DMS153 treated with DMSO at 0.1 percent for 48 hours (cell line): Measurements from ENCODE around the gene STAB2.

Experiments
- DNase-seq: peaks from one replicate; lab custom pipeline; 2025; ENCODE audit not compliant: unreplicated experiment; lab: John Stamatoyannopoulos, UW

Gene STAB2, protein sequence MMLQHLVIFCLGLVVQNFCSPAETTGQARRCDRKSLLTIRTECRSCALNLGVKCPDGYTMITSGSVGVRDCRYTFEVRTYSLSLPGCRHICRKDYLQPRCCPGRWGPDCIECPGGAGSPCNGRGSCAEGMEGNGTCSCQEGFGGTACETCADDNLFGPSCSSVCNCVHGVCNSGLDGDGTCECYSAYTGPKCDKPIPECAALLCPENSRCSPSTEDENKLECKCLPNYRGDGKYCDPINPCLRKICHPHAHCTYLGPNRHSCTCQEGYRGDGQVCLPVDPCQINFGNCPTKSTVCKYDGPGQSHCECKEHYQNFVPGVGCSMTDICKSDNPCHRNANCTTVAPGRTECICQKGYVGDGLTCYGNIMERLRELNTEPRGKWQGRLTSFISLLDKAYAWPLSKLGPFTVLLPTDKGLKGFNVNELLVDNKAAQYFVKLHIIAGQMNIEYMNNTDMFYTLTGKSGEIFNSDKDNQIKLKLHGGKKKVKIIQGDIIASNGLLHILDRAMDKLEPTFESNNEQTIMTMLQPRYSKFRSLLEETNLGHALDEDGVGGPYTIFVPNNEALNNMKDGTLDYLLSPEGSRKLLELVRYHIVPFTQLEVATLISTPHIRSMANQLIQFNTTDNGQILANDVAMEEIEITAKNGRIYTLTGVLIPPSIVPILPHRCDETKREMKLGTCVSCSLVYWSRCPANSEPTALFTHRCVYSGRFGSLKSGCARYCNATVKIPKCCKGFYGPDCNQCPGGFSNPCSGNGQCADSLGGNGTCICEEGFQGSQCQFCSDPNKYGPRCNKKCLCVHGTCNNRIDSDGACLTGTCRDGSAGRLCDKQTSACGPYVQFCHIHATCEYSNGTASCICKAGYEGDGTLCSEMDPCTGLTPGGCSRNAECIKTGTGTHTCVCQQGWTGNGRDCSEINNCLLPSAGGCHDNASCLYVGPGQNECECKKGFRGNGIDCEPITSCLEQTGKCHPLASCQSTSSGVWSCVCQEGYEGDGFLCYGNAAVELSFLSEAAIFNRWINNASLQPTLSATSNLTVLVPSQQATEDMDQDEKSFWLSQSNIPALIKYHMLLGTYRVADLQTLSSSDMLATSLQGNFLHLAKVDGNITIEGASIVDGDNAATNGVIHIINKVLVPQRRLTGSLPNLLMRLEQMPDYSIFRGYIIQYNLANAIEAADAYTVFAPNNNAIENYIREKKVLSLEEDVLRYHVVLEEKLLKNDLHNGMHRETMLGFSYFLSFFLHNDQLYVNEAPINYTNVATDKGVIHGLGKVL (N-terminal part only)

DNA sequence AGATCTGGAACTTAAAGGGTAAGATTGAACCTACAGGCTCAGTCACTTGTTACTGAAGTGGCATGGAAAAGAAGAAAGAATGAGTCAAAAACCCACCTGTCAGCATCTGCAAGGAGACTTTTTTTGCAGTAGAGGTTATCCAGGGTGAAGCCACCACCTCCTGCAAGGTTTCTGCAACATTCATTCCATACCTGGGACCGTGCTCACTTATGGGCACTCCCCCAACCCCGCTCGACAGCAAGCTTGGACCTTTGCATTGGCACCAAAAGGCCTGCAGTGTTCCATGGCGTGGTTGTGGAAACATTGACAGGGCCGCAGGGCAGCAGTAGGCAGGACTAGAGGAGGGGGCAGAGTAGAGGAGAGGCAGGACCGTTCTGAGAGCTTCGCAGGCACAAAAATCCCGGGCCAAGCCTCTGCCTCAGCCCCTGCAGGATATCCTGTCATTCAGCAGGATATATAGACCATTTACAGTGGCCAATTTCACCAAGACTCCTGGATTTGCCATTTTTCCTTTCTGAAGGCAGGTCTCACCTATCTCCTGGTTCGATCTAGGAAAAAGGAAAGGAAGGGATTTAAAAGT, at the start of gene STAB2:
TSS of gene STAB2 (plus strand) at position 483 of the 580 bp plus-strand sequence. CDS start 204 bp downstream, outside the sequence.
- no peak for DNase-seq

DNA sequence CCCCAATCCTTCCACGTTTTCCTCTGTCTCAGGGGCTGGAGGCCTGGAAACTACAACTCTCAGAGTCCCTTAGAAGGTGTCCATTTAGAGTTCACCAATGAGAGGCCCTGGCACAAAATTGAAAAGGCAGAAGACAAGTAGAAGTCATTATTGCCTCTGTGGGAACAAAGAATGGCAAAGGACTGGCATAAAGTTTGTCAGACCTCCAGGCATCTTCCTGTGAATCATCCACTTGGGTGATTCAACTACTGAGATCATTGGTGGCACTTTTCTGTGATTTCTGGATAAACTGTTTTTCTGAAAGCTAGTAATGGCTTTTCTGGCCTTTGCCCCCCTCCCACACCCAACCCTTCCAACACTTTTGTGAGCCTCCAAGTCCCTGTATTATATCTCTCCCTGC, 48.7 kb upstream of the STAB2 start:
- no peak for DNase-seq

DNA sequence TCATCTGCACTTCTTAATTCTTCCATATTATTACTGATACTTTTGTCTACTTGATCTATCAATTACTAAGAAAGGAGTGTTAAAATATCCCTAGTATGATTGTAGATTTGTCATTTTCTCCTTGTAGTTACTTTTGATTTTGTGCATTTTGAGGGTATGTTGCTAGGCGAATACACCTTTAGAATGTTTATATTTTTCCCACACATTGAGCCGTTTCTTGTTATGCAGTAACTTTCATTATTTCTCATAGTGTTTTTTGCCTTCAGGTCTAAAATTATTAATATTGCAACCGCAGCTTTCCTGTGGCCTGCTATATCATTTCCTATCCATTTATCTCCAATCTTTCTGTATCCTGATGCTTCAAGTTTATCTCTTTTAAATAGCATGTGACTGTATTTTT, 46.8 kb upstream of the STAB2 start:
- no peak for DNase-seq

DNA sequence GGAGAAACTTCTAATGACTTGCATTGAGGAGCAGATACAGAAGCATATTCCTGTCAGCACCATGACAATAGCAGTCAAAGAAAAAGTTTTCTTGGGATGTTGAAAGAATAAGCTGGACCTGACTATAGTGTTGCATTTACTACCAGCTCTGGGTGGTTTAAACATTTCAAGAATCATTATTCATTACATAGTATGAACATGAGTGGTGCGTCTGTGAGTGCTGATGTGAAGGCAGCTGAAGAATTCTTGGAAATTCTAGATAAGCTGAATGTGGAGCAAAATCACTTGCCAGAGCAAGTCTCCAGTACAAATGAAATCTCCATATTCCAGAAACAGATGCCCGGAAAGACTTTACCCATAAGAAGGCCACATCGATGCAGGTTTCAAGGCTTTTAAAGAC, 45.0 kb upstream of the STAB2 start:
- no peak for DNase-seq

DNA sequence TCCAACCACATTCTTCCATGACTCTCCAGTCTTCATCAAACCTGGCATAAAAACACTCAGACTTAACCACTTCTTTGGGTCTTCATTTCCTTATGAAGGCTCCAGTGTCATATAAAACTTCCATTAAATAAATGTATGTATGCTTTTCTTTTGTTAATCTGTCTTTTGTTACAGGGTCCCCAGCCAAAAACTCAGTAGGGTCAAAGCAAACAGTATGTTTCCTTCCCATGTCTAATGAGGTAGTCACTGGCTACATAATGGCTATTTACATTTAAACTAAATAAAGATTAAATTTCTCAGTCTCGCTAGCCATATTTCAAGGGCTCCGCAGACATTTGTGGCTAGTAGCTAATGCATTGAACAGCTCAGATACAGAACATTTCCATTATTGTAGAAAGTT, 40.1 kb upstream of the STAB2 start:
- peak; percentile 70 for DNase-seq

DNA sequence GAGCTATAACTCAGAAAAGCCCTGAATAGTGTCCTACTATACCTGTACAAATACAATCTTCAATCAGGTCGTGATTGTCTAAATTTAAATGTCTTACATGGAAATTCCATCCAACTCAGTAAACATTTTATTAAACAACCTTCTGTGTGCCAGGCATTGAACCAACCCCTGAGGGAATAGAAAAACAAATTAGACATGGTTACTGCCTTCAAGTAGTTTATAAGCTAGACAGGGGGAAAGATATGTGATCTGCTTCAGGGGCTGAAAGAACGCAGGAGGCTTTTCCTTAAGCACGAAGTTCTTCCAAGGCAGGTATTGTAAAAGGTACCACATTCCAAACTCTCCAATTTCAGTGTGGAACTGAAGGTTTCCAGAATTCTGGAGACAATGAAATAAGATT, 39.7 kb upstream of the STAB2 start:
- no peak for DNase-seq

DNA sequence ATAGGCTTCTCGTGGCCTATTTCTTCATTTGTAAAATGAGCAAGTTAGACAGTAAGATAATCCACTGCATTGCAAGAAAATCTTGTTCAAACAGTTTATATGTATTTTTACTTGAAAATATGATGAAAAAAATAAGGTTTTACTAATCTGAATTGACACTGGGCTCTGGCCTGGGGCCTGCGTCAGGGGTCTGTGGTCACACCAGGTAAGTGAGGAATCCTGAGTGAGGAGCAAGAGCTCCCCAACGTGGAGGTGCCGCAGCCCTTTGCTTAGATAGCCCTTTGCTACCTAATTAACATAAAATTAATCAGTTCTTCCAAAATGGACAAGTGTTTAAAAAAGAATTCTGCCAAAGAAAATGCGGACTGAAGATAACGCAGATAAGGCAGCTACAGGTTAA, 39.1 kb upstream of the STAB2 start:
- peak; percentile 92 for DNase-seq

DNA sequence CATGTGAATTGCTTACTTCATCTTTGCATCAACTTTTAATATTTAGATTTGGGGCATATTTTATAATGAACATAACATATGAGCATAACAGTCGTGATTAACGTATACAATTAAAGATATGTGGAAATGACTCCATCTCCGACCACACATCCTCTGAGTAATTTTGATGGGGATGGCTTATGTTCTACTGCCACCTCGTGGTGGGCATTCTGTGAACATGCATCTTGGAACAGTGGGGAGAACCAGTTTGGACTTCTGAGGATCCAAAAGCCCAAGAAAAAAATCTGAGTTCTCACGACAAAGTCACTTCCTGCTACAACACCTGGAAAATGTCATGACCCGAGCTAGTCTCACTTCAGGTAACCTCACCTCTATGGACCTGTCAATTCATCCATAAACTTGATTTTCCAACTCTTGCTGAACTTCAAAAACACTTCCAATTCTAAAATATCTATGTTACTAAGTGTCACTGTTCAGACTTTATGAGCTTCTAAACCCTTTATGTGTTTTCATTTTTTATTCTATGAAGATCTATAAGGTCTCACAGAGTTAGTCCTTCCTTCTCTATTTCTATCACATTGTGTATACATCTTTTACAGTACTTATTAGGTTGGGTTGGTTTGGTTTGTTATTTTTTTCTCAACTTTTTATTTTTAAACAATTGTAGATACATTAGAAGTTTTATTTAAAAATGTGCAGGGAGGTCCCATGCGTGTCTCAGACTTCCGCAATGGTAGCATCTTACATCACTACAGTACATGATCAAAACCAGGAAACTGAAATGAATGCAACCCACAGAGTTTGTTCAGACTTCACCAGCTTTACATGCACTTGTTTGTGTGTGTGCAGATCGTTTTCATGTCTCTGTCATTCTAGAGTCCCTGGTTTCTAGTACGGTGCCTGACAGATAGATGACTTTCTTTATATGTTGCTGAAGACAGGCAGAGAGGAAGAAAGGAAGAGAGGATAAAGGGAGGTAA, 38.2 kb upstream of the STAB2 start:
- peak; percentile 78 for DNase-seq

DNA sequence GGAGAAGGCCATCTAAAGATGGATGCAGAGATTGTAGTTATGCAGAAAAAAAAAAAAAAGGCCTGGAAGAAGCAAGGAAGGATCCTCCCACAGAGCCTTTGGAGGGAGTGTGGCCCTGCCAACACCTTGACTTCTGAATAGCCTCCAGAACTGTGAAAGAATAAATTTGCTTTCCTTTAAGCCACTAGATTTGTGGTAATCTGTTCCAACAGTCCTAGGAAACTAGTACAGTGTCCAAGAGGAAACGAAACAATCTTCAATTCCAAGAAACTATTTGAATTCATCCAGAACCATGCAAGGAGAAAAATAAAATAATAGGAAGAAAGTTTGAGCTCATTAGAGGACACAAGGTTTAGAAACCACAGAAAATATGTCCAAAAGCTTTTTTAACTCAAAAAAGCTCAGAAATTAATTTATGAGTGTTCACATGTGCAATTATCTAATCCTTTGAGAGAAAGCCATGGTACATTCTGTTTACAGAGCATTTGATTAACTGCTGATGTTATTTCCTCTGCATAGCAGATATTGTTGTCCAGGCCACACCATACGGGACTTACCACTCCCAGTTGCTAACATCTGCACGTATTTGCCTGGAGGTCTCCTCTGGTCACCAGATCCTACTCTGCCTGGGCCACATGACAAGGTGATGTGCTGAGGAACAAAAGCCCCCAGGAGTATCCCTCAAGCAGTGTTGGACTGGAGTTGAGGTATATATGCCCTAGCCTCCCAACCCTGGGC, 30.0 kb upstream of the STAB2 start:
- no peak for DNase-seq

DNA sequence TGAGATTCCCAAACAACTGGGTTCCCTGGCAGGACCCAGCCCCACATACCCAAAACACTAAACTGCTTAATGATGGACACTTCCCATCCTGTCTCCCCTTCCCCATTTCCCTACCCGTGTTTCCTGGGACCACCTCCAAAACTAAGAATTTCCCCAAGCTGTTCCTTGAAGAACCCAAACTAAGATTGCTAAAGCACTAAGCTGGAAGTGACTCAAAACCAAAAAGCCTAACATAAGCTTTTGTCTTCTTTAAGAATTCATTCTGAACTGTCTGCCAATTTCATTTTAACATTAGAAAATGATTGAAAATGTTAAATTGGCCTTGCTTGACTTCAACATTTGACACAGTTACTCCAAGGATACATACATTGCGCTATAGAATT, 29.5 kb upstream of the STAB2 start:
- no peak for DNase-seq

DNA sequence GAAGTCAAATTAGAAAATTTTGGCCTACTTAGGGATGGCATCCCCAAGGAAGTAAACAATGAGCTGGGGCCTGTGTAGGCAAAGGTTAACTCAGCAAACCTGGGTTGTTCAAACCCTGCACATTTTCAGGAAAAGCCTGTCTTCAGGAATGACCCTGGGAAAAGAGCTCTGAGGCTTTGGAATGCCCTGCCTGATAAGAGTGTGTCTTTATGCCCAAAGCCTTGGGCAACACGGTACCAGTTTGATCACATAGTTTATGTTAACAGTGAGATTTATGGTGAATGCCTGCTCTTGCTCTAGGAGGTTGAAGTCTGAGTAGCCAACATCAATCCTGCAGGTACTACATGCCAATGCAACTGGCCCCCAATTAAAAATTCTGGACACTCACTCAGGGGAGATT, 28.2 kb upstream of the STAB2 start:
- no peak for DNase-seq

DNA sequence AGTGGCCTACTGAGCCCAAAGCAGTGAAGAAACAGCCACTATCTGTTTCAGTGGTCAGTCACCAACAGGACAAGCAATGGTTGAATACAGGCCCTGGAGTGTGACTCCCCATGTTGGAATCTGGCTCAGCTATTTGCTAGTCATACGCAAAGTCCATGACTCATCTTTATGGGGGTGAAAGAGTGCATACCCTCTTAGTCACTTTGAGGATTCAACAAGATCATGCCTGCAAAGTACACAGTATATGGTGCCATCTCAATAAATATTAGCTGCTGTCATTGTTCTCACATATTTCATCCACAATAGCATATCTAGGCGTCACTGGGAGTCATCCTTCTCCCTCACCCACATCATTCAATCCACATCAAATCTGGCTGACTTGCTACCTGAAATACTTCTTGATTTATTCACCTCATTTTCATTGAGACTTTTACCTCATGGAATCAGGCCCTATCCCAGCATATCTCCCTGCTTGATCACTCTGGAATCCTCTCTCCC, 26.4 kb upstream of the STAB2 start:
- DNase-seq = no peak

DNA sequence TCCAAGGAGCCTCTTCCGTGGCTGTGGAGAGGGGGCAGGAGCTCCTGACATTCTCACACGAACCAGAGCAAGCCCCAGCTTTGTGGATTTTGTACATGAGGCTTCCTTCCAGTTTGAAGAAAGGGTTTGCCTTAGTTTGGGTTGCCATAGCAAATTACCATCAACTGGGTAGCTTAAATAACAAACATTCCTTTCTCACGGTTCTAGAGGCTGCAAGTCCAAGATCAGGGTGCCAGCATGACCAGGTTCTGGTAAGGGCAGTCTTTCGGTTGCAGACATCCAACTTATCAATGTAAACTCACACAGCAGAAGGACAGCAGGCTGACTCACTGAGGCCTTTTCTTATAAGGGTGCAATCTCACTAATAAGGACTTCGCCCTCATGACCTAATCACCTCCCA, 25.9 kb upstream of the STAB2 start:
- no peak for DNase-seq

DNA sequence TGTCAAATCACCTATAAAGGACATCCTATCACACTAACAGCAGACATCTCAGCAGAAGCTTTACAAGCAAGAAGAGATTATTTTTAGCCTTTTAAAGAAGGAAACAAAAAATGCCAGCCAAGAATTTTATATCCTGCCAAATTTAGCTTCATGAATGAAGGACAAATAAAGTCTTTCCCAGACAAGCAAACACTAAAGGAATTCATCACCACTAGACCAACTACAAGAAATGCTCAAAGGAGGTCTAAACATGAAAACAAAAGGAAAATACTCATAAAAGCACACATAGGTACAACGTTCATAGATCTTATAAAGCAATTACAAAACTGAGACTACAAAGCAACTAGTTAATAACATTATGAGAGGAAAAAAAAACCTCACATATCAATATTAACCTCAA, 20.7 kb upstream of the STAB2 start:
- no peak for DNase-seq

DNA sequence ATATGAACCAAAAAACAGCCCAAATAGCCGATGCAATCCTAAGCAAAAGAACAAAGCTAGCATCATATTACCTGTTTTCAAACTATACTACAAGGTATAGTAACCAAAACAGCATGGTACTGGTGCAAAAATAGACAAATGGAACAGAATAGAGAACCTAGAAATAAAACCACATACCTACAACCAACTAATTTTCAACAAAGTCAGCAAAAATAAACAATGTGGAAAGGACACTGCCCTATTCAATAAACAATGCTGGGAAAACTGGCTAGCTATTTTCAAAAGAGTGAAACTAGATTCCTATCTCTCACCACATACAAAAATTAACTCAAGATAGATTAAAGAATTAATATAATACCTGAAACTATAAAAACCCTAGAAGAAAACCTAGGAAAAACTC, 17.8 kb upstream of the STAB2 start:
- no peak for DNase-seq

DNA sequence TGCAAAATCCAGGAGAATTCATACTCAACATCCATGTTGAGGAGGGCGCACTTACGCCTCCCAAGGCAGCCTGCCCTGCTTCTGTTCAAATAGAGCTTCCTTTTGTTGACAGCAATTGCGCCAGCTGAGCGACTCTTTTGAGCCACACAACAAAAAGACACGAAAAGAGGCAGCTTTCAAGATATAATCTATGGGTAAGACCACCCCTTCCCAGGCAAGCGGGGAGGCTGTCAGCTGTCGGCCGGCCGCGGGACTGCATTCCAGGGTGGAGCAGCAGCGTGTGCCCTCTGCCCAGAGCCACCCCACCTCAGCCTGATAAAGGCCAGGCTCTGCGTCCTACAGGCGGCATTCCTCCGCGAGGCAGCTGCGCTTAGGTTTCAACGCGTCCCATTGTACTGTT, 15.8 kb upstream of the STAB2 start:
- peak; percentile 75 for DNase-seq

DNA sequence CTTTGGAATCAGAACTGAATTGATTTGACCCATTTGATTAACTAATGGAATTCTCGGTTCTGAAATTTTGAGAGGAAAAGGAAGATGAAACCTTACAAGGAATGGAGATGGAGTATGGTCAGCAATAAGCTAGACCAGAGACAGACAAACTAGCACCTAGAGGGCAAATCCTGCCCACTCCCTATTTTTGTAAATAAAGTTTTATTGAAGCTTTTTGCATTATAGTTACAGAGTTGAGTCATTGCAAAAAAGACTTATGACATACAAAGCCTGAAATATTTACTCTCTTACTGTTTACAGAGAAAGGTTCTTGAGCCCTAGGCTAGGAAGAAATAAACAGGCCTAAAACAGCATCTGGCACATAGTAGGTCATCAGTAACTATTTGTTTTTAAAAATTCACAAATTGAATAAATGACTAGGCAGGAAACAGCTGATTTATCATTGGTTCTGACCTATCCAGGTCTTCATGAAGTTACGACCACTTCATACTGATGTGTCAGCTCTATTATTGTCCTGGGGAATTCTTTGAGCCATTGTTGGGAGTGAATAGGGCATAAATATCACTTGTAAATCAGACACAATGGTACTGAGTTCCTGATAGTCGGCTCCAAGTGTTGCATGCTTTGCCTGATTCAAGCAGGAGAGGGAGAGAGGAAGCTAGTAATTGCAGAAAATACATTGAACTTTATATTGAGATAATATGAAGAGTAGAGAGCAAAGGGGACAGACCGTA, 14.6 kb upstream of the STAB2 start:
- DNase-seq = peak; percentile 11

DNA sequence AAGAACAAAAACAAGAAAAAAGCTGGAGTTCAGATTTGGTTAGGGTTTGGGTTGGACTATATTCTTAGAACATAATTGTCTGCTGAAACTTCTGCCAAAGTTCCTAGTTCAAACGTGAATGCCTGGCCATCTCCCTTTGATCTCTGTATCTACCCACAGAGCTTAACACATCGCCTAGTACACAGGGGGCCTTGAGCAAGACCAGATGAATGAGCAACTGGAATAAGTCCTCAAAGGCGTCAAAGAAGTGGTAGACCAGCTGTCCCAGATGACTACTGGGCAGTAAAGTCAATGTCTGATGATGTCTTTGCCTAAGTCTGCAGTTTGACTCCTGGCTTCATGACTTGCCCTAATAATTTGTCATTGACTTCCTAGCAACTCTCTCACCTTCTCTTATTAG, 13.9 kb upstream of the STAB2 start:
- no peak for DNase-seq
